PC-3 (cell line): Measurements from ENCODE around the gene ZNF524.

ENCODE experiments used
- EZH2phosphoT487 ChIP-seq: fragments of 300-600 bp; sonication (generic); IDR thresholded peaks from 2 replicates; pipeline ENCODE4 v1.6.1; 2018; ENCODE audit warnings: mild to moderate bottlenecking, antibody characterized with exemption, low read length, borderline replicate concordance
- TF ChIP-seq, protein P1 (sequence below): fragments of 300-600 bp; sonication (generic); conservative IDR thresholded peaks from 2 replicates; pipeline ENCODE4 v1.5.1; 2017; ENCODE audit warnings: antibody characterized with exemption, low read depth, mild to moderate bottlenecking, low read length

DNA sequence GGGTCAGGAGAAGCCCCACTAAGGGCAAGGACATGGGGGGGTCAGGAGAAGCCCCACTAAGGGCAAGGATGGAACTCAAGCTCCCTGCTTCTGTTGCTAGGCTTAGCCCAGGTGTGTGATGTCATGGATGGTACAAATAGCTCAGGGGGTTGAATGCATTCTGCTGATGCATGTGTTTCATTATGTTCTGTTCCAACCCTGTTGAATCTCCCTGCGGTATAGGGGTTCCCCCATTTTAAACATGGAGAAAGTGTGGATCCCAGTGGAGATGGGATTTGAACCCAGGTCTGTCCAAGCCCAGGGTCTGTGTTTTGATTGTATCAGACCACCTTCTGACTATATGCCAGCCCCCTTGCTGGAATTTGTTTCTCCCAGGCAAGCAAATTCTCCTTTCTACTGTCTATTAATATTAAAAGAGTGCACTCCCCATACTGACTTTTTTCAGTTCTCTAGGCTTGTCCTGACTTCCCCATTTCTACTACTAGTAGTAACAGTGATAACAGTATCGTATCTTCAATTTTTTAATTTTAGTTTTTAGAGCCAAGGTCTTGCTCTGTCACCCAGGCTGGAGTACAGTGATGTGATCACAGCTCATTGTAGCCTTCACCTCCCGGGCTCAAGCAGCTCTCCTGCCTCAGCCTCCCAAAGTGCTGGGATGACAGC, 12.0 kb downstream of the ZNF524 start:
- TF ChIP-seq, protein P1, sequence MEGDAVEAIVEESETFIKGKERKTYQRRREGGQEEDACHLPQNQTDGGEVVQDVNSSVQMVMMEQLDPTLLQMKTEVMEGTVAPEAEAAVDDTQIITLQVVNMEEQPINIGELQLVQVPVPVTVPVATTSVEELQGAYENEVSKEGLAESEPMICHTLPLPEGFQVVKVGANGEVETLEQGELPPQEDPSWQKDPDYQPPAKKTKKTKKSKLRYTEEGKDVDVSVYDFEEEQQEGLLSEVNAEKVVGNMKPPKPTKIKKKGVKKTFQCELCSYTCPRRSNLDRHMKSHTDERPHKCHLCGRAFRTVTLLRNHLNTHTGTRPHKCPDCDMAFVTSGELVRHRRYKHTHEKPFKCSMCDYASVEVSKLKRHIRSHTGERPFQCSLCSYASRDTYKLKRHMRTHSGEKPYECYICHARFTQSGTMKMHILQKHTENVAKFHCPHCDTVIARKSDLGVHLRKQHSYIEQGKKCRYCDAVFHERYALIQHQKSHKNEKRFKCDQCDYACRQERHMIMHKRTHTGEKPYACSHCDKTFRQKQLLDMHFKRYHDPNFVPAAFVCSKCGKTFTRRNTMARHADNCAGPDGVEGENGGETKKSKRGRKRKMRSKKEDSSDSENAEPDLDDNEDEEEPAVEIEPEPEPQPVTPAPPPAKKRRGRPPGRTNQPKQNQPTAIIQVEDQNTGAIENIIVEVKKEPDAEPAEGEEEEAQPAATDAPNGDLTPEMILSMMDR = no peak
- no peak for TF ChIP-seq EZH2phosphoT487
